ENCODE measurements around the gene GPC1.

The GPC1 gene

DNA sequence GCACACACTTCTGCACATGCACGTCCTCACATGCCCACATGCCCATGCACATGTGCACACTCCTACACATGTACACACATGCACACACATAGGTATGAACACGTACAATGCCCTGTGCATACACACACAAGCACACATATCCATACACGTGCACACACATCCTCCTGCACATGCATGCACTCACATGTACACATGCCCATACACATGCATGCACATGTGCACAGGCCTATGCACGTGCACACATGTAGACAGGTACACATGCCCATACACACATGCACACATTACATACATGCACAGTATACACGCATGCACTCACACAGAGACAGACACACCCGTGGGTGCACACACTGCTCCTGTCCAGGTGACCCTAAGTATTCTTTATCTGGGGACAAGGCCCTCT lies 34.3 kb downstream of the GPC1 start:
- TF ChIP-seq, protein P1, sequence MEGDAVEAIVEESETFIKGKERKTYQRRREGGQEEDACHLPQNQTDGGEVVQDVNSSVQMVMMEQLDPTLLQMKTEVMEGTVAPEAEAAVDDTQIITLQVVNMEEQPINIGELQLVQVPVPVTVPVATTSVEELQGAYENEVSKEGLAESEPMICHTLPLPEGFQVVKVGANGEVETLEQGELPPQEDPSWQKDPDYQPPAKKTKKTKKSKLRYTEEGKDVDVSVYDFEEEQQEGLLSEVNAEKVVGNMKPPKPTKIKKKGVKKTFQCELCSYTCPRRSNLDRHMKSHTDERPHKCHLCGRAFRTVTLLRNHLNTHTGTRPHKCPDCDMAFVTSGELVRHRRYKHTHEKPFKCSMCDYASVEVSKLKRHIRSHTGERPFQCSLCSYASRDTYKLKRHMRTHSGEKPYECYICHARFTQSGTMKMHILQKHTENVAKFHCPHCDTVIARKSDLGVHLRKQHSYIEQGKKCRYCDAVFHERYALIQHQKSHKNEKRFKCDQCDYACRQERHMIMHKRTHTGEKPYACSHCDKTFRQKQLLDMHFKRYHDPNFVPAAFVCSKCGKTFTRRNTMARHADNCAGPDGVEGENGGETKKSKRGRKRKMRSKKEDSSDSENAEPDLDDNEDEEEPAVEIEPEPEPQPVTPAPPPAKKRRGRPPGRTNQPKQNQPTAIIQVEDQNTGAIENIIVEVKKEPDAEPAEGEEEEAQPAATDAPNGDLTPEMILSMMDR (IDR thresholded peaks at IDR 0.05): no peak
- peaks cover 17% of the 10 kb centered on the region for H3K4me1 Mint-ChIP-seq
- H3K27ac Mint-ChIP-seq: peak overlapping the region; percentile 62
- no peak for DNase-seq
- H3K36me3 Mint-ChIP-seq (ENCODE audit: low read depth): peaks cover 19% of the 10 kb centered on the region
- peaks cover 33% of the 10 kb centered on the region for H3K9me3 Mint-ChIP-seq
- H3K4me3 Mint-ChIP-seq: no peak overlapping the region
- no peaks in the 10 kb centered on the region for H3K27me3 Mint-ChIP-seq (ENCODE audit: low read depth, poor library complexity)

- H3K27ac Mint-ChIP-seq: no peak overlapping the region
- H3K4me1 Mint-ChIP-seq: peaks cover 17% of the 10 kb centered on the region
- TF ChIP-seq, protein P1 (IDR thresholded peaks at IDR 0.05): no peak
- peaks cover 22% of the 10 kb centered on the region for H3K36me3 Mint-ChIP-seq (ENCODE audit: low read depth)
- H3K4me3 Mint-ChIP-seq: no peak overlapping the region
- no peak for DNase-seq
- H3K27me3 Mint-ChIP-seq (ENCODE audit: low read depth, poor library complexity): no peaks in the 10 kb centered on the region
- peaks cover 47% of the 10 kb centered on the region for H3K9me3 Mint-ChIP-seq
Observed at GRCh38 chr2:240472078-240472790, 36.8 kb downstream of the GPC1 start.

- Mint-ChIP-seq H3K9me3 (peaks cover 47% of the 10 kb centered on the region), H3K27me3 (ENCODE audit: low read depth, poor library complexity) (no peaks in the 10 kb centered on the region), H3K27ac (no peak overlapping the region), H3K4me1 (peaks cover 23% of the 10 kb centered on the region), H3K36me3 (ENCODE audit: low read depth) (peaks cover 22% of the 10 kb centered on the region), H3K4me3 (no peak overlapping the region)
- TF ChIP-seq, protein P1 (IDR thresholded peaks at IDR 0.05): no peak
- no peak for DNase-seq
Observed at GRCh38 chr2:240473211-240473610, 37.7 kb downstream of the GPC1 start.

GRCh38 chr2:240477916-240478315 lies 42.5 kb downstream of the GPC1 start:
- no peak for DNase-seq
- peaks cover 21% of the 10 kb centered on the region for H3K4me1 Mint-ChIP-seq
- TF ChIP-seq, protein P1 (IDR thresholded peaks at IDR 0.05): no peak

GRCh38 chr2:240478346-240479110 lies 43.1 kb downstream of the GPC1 start:
- no peak for DNase-seq
- Mint-ChIP-seq H3K4me3 (no peak overlapping the region), H3K27ac (no peak overlapping the region), H3K27me3 (ENCODE audit: low read depth, poor library complexity) (peaks cover 3% of the 10 kb centered on the region), H3K9me3 (peaks cover 28% of the 10 kb centered on the region), H3K4me1 (peaks cover 21% of the 10 kb centered on the region), H3K36me3 (ENCODE audit: low read depth) (peaks cover 10% of the 10 kb centered on the region)
- TF ChIP-seq, protein P1 (IDR thresholded peaks at IDR 0.05): no peak

More at GRCh38 chr2:240477916-240478315, 42.5 kb downstream of the GPC1 start:
- peaks cover 31% of the 10 kb centered on the region for H3K9me3 Mint-ChIP-seq
- no peak overlapping the region for H3K4me3 Mint-ChIP-seq
- H3K27ac Mint-ChIP-seq: no peak overlapping the region
- no peaks in the 10 kb centered on the region for H3K27me3 Mint-ChIP-seq (ENCODE audit: low read depth, poor library complexity)
- H3K36me3 Mint-ChIP-seq (ENCODE audit: low read depth): peaks cover 17% of the 10 kb centered on the region
